Measurements from ENCODE around the gene SULT1B1. TPM values are rescaled to one million over a fixed set of nuclear protein-coding genes. Genes with fewer than 3 reads are reported as not detected.

Gene SULT1B1
- total RNA-seq (ENCODE audit: low replicate concordance): not detected in 2 replicates

GRCh38 chr4:69760455-69760854, at the start of gene SULT1B1:
TSS of gene SULT1B1 (minus strand) at chr4:69760620. CDS start at chr4:69755217, 5,403 bp downstream.
- Histone ChIP-seq H3K9me3 (ENCODE audit: low read depth) (no peaks in the 10 kb centered on the region), H2AFZ (replicated peaks) (no peak within 1 kb of the TSS), H3F3A (ENCODE audit: low read depth) (no peaks in the 10 kb centered on the region), H3K27ac (no peak within 1 kb of the TSS), H4K20me1 (ENCODE audit: low read depth) (no peaks in the 10 kb centered on the region), H3K9ac (no peak within 1 kb of the TSS), H3K36me3 (no peaks in the 10 kb centered on the region), H3K4me2 (no peak within 1 kb of the TSS), H3K4me1 (peaks cover 5% of the 10 kb centered on the region), H3K4me3 (no peak within 1 kb of the TSS), H3K27me3 (no peaks in the 10 kb centered on the region), H3K79me2 (ENCODE audit: low read depth) (no peaks in the 10 kb centered on the region)
- Mint-ChIP-seq H3K27me3 (ENCODE audit: insufficient read depth, low read depth) (peaks cover 2% of the 10 kb centered on the region), H3K4me1 (peaks cover 7% of the 10 kb centered on the region), H3K4me3 (no peak within 1 kb of the TSS), H3K36me3 (peaks cover 2% of the 10 kb centered on the region), H3K9me3 (peaks cover 6% of the 10 kb centered on the region), H3K27ac (no peak within 1 kb of the TSS)
- no peak for TF ChIP-seq EZH2phosphoT487 (IDR thresholded peaks at IDR 0.05)
- TF ChIP-seq EZH2 (IDR thresholded peaks at IDR 0.05): no peak
- TF ChIP-seq CTCF (IDR thresholded peaks at IDR 0.05): no peak
- no peak for DNase-seq (ENCODE audit: low spot score)

GRCh38 chr4:69800599-69800998, 40.2 kb upstream of the SULT1B1 start:
- no peaks in the 10 kb centered on the region for H3K79me2 ChIP-seq (ENCODE audit: low read depth)
- no peak for DNase-seq (ENCODE audit: low spot score)
- H4K20me1 ChIP-seq (ENCODE audit: low read depth): no peaks in the 10 kb centered on the region
- H3K4me3 ChIP-seq: no peak overlapping the region
- Mint-ChIP-seq H3K9me3 (no peaks in the 10 kb centered on the region), H3K27ac (no peak overlapping the region), H3K4me1 (no peaks in the 10 kb centered on the region), H3K27me3 (ENCODE audit: insufficient read depth, low read depth) (no peaks in the 10 kb centered on the region), H3K4me3 (no peak overlapping the region), H3K36me3 (no peaks in the 10 kb centered on the region)
- H2AFZ ChIP-seq (replicated peaks): no peak overlapping the region
- H3K4me1 ChIP-seq: no peaks in the 10 kb centered on the region
- no peaks in the 10 kb centered on the region for H3F3A ChIP-seq (ENCODE audit: low read depth)
- H3K4me2 ChIP-seq: no peak overlapping the region
- H3K9ac ChIP-seq: no peak overlapping the region
- TF ChIP-seq EZH2phosphoT487 (IDR thresholded peaks at IDR 0.05) (no peak), EZH2 (IDR thresholded peaks at IDR 0.05) (no peak), CTCF (IDR thresholded peaks at IDR 0.05) (no peak)
- no peaks in the 10 kb centered on the region for H3K9me3 ChIP-seq (ENCODE audit: low read depth)
- no peaks in the 10 kb centered on the region for H3K36me3 ChIP-seq
- H3K27ac ChIP-seq: no peak overlapping the region
- H3K27me3 ChIP-seq: no peaks in the 10 kb centered on the region

GRCh38 chr4:69799337-69799736, 38.9 kb upstream of the SULT1B1 start:
- Histone ChIP-seq H3K9me3 (ENCODE audit: low read depth) (no peaks in the 10 kb centered on the region), H3K4me1 (no peaks in the 10 kb centered on the region), H3K4me2 (no peak overlapping the region), H3K36me3 (no peaks in the 10 kb centered on the region), H3F3A (ENCODE audit: low read depth) (no peaks in the 10 kb centered on the region), H3K27me3 (no peaks in the 10 kb centered on the region), H2AFZ (replicated peaks) (no peak overlapping the region), H3K79me2 (ENCODE audit: low read depth) (no peaks in the 10 kb centered on the region), H3K9ac (no peak overlapping the region), H4K20me1 (ENCODE audit: low read depth) (no peaks in the 10 kb centered on the region), H3K4me3 (no peak overlapping the region), H3K27ac (no peak overlapping the region)
- no peaks in the 10 kb centered on the region for H3K4me1 Mint-ChIP-seq
- no peak overlapping the region for H3K27ac Mint-ChIP-seq
- no peak overlapping the region for H3K4me3 Mint-ChIP-seq
- H3K27me3 Mint-ChIP-seq (ENCODE audit: insufficient read depth, low read depth): no peaks in the 10 kb centered on the region
- no peaks in the 10 kb centered on the region for H3K36me3 Mint-ChIP-seq
- no peak for TF ChIP-seq EZH2 (IDR thresholded peaks at IDR 0.05)
- H3K9me3 Mint-ChIP-seq: no peaks in the 10 kb centered on the region
- DNase-seq (ENCODE audit: low spot score): no peak

- no peaks in the 10 kb centered on the region for H3F3A ChIP-seq (ENCODE audit: low read depth)
- H3K36me3 ChIP-seq: no peaks in the 10 kb centered on the region
- no peaks in the 10 kb centered on the region for H4K20me1 ChIP-seq (ENCODE audit: low read depth)
- Mint-ChIP-seq H3K4me1 (no peaks in the 10 kb centered on the region), H3K9me3 (no peaks in the 10 kb centered on the region), H3K4me3 (no peak overlapping the region), H3K36me3 (no peaks in the 10 kb centered on the region), H3K27ac (no peak overlapping the region), H3K27me3 (ENCODE audit: insufficient read depth, low read depth) (no peaks in the 10 kb centered on the region)
- no peak overlapping the region for H2AFZ ChIP-seq (replicated peaks)
- no peaks in the 10 kb centered on the region for H3K27me3 ChIP-seq
- H3K4me2 ChIP-seq: no peak overlapping the region
- H3K9ac ChIP-seq: no peak overlapping the region
- no peaks in the 10 kb centered on the region for H3K79me2 ChIP-seq (ENCODE audit: low read depth)
- no peak for TF ChIP-seq EZH2phosphoT487 (IDR thresholded peaks at IDR 0.05)
- no peak for TF ChIP-seq CTCF (IDR thresholded peaks at IDR 0.05)
- no peak for TF ChIP-seq EZH2 (IDR thresholded peaks at IDR 0.05)
- H3K9me3 ChIP-seq (ENCODE audit: low read depth): no peaks in the 10 kb centered on the region
- DNase-seq (ENCODE audit: low spot score): no peak
- no peaks in the 10 kb centered on the region for H3K4me1 ChIP-seq
- no peak overlapping the region for H3K4me3 ChIP-seq
- H3K27ac ChIP-seq: no peak overlapping the region
Measured at GRCh38 chr4:69793732-69794131, 33.3 kb upstream of the SULT1B1 start.
